NCI-H2196 treated with DMSO at 0.1 percent for 48 hours (cell line): ENCODE results near the gene SLC38A8.

Experiments used
- DNase-seq: peaks from one replicate; lab custom pipeline; 2025; ENCODE audit not compliant: unreplicated experiment; lab: John Stamatoyannopoulos, UW

Gene SLC38A8

DNA sequence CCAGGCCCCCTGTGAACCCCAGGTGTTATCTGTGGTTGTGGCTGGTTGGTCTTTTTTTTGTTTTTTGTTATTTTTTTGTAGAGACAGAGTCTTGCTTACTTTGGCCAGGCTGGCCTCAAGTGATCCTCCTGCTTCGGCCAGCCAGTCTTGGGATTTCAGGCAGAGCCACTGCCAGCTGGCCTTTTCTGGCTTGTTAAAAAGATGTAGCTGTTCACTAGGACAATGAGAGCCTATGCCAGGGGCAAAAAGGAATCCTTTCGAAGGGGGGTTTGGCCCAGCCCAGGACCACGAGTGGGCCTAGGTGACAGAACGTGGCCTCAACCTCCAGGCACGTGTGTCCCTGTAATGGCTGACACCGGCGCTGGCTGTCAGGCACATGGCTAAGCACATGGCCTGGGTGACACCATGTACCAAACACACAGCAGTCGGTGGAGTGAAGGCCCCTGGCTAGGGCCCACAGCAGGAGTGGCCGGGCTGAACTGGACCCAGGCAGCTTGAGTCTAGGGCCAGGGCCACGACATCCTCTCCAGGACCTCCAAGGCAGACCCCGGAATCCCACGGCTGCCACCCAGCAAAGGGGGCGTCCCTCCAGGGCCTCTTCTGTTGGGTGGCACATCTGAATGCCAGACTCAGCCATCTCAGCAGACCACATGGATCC is 6.9 kb upstream of the SLC38A8 start:
- DNase-seq: no peak

DNA sequence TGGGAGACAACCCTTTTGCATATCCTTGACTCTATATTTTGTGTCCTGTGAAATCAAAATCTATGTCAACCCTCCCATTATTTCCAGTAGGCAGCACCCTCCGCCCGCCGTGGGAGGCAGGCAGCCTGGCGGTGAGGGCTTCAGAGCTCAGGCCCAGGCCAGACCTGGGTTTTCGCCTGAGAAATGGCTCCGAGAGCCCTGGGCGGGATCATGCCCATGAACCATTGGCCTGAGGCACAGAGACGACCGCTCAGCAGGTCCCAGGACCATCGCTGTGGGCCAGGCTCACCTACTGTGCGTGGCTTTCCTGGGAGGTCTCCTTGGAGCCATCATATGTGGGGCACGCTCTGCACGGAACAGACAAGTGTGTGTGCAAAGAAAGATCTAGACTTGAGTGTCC is 6.3 kb upstream of the SLC38A8 start:
- DNase-seq: no peak

DNA sequence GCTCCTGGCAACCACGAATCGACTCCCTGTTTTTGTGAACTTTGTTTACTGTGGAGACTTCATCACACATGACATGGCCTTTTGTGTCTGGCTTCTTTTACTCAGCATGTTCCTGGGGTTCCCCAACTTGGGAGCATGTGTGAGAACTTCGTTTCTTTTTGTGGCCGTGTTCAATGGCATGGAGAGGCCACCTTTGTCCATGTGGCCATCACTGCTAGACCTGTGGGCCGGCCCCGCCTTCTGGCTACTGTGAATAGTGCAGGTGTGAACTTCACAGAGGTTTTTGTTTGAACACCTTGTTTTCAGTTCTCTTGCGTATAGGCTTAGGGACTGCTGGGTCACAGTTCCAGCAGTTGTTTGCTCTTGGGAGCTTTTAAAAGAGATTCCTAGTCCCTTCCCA is 5.7 kb upstream of the SLC38A8 start:
- no peak for DNase-seq

DNA sequence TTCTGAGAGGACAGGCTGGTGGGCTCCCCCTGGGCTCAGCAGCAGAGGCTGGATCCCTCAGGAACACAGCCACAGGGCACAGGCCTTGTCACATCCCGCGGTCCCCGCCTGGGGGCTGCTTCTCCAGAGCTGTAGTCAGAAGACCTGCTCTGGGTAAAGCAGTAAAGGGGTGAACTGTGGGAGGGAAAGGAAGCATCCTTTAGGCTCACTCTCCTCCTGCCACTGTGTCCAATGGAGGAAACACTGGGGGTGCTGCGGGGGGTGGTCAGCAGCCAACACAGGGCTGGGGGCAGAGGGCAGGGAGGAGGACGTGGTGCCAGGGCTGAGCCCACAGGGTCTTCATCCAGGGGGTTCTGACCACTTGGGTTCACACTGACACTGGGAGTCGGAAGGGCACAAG is 5.0 kb upstream of the SLC38A8 start:
- no peak for DNase-seq

DNA sequence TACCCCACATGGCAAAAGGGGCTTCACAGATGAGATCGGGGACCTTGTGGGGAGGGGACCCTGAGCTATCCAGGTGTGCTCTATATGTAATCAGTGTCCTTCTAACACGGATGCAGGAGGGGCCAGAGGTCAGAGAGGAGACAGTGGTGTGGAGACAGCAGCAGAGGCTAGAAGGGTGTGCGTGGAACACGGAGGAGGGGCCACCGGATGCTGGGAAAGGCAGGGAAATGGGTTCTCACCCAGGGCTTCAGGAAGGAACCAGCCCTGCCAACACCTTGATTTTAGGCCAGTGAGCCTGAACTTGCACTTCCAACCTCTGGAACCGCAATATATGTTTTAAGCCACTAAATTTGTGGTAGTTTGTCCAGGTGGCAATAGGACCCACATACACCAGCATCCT is 4.6 kb upstream of the SLC38A8 start:
- no peak for DNase-seq

DNA sequence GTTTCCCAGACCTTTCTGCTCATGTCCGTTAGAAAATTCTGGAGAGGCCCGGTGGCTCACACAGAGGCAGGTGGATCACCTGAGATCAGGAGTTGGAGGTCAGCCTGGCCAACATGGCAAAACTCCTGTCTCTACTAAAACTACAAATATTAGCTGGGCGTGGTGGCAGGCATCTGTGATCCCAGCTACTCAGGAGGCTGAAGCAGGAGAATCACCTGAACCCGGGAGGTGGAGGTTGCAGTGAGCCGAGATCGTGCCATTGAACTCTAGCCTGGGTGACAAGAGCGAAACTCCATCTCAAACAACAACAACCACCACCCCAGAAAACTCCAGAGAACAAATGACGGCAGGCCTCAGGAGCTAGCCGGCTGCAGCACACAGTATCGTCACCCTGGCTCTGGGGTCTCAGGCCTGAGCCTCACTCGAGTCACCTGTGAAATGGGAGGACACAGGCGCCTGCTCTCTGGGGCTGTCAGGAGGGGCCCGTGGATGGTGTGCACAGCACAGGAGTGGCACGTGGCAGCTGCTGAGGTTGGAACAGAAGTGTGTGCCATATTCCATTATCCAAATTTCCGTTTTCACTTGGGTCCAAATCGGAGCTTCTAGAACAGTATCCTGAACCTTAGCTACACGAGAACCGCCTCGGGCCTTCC is 3.3 kb upstream of the SLC38A8 start:
- DNase-seq: no peak

DNA sequence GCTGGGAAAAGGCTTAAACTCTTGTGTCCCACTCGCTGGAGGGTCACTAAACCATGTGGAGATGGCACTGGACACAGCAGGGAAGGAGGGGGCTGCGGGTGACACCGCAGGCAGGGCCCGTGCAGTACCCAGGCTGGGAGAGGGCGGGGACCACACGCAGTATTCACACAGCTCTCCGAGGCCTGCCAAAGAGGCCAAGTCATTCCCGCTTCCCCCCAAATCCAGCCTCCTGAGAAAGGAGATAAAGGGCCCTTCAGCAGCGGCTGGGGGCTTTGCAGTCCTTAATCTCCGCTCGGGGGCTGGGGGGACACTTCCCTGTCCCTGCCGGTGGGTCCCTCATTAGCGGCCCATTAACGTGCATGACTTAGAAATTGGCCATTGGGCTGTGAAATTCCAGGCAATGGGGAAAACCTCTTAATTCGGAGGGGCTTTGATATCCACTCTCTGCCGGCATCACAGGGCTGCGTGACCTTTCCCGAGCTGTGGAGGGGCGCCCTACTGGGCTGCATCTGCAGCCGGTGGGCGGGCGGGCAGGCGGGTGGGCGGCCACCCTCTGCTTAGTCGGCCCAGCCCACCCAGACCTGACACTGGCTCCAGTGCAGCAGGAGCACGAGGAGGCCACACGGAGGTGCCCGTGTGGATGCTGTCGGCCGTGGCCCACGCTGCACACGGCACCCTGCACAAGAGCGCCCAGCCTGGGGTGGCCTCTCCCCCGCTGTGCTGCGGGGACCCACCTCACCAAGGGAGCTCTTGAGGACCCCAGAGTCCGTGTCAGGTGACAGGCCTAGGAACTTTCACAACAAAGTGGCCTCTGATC is 2.6 kb upstream of the SLC38A8 start:
- no peak for DNase-seq

DNA sequence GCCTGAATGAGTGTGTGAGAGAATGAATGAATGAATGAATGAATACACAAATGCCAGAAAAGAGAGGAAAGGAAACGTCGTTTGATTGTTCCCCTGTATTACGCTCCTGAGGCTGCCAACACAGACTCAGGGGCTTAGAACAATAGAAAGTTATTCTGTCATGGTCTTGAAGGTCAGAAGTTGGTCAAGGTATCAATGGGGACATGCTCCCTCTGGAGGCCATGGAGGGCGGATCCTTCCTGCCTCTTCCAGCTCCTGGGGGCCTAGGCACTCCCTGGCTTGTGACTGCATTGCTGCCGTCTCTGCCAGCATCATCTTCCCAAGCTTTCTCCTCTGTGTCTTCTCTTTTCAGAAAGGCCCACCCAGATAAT is 1.5 kb upstream of the SLC38A8 start:
- DNase-seq: no peak

DNA sequence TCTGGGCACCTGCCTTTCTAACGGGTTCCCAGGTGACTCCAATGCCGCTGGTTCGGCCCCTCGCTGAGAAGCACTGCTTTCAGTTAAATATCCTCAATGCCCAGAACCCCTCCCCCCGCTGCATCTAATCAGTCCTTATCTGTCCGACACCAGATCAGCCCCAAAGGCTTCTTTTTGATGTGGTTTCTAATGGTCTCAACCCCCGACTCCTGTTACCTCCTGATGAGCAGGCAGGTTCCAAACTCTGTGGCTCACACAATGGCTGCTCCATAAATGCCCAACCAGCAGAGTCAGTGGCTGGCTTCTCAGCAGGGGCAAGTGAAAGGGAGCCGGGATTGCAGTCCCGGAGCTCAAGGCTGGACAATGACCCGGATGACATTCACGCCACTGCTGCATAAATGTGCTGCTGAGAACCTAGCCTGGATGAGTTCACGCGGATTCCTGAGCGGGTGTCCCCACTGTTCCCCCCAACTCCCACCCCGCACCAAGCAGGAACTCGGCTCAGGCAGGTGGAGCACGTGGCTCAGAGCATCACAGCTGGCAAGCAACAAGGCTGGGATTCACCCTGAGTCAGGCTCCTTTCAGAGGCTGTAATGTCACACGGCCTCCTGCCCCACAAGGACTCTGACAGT is 1.0 kb upstream of the SLC38A8 start:
- no peak for DNase-seq

DNA sequence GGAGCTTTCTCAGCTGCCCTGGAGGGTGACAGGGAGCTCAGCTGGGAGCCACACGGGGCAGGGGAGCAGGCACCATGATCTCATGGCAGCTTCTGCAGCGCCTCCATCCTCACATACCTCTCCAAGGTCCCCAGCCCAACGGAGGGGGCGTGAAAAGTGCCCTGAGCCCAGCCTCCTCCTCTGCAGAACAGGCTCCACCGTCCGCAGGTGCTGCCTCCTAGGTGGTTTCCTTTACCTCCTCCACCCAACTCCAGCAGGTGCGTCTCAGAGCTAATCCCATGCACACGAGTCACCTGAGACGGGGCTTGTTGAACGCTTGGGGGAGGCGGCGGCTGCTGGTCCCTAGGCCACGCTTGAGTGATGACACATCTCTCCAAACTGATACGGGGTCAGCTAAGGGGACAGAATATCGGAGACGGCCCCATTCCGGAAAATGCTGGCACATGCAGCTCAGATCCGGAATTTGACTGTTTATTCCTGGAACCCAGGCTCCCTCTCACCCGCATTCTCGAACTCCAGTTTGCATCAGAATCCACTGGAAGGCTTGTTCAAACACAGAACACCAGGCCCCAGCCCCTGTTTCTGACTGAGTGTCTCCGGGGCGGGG is 387 bp upstream of the SLC38A8 start:
- DNase-seq: peak; percentile 81

DNA sequence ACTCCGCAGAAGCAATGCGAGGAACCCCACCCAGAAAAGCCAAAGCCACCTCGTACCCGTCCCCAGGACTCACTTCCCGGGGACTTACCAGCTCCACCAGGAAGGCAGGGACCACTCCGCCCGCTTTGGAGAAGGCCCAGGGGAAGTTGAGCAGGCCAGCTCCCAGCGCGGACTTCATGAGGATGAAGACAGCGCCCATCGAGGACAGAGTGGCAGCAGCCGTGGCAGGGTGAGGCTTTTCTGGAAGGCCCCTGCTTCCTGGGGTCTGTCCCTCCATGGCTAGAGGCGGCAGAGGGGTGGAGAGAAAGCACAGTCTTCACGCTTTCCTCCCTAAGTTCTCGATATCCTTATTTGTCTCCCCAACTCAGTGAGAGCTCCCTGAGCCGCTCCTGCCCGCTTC is 714 bp downstream of the SLC38A8 start:
- DNase-seq: no peak

DNA sequence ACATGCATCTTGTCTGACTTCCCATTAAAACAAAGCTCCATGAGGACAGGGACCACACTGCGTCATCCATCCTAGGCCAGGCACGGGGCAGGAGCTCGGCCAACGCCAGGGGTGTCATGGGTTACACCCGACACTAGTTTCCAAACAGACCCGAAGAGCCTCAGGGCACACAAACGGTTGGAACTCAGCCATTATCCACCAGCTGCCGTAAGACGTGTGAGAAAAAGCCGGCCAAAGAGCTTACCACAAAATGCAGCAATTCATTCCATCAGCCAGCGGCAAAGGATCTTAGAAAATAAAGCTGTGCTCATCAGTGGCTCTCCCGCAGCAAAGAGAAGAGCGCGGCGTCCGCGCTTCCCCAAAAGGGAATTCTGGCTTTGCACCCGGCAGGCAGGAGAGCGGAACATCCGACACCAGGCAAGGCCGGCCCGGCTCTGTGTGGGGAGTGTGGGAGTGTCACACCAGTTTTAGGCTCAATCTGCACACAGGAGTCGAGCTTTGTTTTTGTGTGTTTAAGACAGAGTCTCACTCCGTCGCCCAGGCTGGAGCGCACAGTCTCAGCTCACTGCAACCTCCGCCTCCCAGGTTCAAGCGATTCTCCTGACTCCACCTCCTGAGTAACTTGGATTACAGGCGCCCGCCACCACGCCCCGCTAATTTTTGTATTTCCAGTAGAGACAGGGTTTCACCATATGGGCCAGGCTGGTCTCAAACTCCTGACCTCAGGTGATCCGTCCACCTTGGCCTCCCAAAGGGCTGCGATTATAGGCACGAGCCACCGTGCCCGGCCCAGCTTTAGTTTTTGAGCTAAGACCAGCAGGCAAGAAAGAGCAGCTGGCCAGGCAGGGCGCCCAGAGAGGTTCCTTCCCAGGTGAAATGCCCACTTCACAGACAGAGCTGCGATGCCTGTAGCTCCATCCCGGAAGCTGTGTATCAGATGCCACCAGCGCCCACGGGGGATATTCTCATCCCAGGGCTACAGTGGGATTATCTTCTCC is 1.5 kb downstream of the SLC38A8 start:
- DNase-seq: no peak

DNA sequence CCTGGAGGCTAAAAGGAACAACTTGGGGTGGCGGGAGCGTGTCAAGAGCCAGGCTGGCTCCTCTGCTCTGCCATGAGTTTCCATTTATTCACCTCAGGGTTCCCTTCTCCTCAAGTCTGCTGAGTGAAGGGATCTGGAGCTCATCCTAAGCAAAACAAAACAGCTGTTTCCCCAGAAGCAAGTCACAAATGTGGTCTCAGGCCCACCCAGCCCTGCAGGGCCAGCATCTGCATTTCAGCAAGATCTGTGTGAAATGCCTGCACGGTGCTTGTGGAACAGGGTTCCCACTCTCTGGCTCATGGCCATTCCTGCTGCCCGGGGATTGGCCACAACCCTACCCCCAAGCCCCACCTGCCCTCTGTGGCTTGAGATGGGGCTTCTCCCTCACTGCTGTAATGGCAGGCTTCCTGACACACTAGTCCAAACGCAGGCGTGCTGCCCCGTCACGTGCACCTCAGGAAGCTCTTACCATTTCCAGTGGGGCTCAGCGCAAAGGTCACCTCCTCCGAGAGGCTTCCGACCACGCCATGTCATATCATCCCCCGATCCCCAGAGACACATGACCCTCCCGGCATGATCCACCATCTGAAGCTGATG is 2.3 kb downstream of the SLC38A8 start:
- no peak for DNase-seq

DNA sequence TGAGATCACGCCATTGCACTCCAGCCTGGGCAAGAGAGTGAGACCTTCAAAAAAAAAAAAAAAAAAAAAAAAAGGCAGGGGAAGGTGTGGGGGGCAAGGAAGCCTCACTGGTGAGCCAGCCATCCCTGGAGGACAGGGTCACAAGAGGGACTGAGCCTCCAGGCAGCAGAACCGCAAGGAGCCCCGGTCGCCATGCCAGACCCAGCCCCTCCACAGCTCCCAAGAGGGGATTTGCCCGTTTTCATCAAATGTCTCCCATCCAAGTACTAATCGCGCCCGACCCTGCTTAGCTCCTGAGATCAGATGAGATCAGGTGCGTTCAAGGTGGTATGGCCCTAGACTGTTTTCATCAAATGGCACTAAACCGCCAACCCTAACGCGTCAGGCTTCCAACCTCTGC is 2.9 kb downstream of the SLC38A8 start:
- DNase-seq: no peak

DNA sequence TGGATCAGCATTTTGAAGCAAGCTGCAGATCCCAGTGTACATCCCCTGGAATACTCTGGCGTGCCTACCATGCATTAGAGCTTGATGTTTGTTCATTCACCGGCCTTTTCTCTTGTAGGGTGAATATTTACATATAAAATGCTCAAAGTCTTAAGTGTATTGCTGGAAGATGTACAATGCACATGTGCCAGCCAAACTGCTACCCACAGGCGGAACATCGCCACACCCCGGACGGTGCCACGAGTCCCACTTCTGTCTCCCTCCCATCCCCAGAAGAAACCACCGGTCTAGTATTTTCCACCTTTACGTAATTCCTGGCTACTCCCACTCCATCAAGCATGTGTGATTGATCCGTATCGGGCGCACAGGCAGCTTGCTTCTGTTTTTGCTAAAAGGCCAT is 4.1 kb downstream of the SLC38A8 start:
- no peak for DNase-seq

DNA sequence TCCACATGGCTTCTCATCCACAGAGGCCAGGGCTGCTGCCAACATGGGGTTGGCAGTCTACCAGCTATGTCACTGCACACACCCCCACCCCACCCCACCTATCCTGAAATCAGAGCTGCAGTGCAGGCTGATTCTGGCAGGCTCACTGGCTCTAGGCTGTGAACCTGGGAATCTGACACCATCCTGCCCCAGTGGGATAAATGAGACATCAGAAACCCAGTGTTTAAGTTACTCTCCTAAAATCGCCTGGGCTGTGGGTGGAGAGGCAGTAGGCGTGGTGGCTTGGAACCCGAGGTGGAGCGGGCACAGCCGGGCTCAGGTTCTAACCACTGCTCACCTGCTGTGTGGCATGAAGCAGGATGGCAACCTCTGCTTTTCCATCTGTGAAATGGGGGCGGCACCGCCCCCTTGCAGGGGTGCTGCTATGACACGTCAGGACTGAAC is 5.6 kb downstream of the SLC38A8 start:
- DNase-seq: peak; percentile 19

DNA sequence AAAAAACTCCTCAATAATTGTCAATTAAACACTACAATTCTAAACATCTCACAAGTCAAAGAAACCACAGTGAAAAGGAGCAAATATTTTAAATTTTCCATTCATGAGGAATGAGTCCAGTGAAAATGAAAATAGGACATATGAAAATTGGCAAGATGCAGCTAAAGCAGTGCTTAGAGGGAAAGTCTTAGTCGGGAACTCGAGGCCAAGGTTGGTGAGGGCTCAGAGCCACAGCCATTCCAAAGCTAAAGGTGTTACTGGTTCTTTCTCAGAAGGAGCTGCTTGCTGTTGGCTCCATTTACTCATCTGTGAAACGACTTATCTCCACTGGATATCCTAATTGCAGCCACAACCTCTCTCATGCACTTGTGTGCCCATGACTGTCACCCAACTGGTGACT is 6.5 kb downstream of the SLC38A8 start:
- no peak for DNase-seq

DNA sequence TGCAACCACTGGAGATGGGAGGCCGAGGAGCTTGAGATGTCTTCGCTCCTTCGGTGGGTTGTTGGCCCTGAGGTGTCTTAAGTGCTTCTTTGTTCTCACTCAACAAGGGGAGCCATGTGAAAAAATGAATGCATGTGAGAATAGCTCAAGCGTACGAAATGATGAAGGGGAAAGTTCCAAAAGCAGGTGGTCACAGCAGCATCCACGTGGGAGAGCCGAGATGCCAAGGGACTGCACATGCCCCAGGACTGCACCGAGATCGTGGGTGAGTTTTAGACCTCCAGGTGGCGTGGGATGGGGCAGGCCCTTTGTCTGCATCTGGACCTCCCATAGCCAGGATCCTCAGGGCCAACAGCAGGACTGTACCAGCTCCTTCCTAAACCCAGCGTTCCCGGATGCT is 8.1 kb downstream of the SLC38A8 start:
- no peak for DNase-seq

DNA sequence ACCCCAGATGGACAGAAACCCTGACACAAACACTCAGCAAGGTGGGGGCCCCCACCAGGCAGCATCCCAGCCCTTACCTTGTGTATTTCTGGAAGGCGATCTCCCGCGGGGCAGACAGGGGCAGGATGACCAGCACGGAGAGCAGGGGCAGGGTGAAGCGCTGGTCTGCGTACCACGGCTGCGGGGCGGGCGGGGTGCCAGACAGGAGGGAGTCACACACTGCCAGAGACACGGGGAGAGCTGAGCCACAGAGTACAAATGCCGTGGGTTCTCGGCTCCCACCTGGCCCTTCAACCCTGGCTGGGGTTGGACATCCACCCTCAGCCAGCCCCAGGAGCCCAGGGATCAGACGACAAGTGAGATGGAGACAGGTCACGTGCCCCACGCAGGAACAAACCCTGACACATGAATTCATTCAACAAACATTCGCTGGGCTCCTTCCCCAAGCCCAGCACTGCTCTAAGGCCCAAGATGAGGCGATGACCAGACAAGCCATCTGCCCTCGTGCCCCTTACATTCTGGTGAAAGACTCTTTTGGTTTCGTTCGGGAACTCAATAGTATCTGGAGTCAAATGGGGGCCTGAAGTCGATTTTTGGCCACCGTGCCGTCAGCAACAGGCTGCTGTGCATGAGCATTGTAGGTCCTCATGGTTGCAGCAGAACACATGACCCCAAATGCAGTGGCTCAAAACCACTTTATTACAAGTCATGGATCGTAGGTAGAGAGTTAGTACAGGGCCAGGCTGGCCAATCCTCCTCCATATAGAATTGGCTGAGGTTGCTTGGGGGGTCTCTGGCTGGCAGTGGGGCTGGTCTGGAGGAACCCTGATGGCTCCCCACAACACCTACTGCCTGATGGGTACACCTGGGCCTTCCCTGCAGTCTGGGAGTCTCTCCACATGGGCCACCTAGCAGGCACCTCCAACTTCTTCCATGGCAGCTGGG is 9.1 kb downstream of the SLC38A8 start:
- no peak for DNase-seq
